Midbrain (tissue), 1 donor: Measurements from ENCODE around the gene HABP4.

Source experiments
- DNase-seq: peaks from one replicate; lab custom pipeline; 2025; lab: John Stamatoyannopoulos, UW

HABP4 gene

DNA sequence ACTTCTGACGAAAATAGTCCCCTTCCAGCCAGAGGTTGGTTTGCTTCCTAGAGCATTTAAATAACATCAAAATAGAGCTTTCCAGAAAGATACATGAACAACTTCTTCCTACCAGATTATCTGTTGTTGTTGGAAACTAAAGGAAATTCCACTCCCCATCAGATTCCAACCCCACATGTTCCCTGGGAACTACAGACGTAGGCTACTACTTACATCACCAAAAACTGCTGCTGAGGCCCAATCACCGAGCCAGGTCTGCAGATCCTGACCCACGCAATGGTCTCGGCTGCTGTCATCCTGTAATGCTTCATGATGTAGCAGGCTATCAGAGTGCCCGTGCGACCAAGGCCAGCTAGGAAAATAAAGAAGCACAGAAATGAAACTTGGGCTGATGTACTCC is 73.4 kb downstream of the HABP4 start:
- no peak for DNase-seq

GRCh38 chr9:96524045-96524444 is 74.1 kb downstream of the HABP4 start:
- DNase-seq: no peak

- DNase-seq: no peak
Observed at GRCh38 chr9:96524764-96525163, 74.8 kb downstream of the HABP4 start.

DNA sequence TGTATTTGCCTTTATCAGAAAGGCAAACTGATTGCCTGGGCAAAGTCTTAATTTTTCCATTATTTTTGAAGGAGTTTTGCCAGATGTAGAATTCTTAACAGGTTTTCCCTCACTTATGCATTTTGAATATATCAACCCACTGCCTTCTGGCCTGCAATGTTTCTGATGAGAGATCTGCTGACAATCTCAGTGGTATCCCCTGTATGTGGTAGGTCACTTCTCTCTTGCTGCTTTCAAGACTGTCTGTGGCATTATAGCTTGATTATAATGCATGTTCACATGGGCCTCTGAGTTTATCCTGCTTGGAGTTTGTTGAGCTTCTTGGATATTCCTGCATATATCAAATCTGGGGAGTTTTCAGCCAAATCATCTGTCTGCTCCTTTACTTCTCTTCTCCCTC is 82.2 kb downstream of the HABP4 start:
- DNase-seq: no peak

GRCh38 chr9:96540106-96540505 is 90.1 kb downstream of the HABP4 start:
- no peak for DNase-seq
